Measurements from ENCODE around the gene MAP3K19. TPM values are rescaled to one million over a fixed set of nuclear protein-coding genes. Genes with fewer than 3 reads are reported as not detected.
A peak's percentile ranks its signal among the peaks of the same experiment; 100 is the strongest.

MAP3K19 gene
- total RNA-seq, 1 donor from 2014 or later, result not detected

GRCh38 chr2:134934150-134934549, 113.1 kb downstream of the MAP3K19 start:
- DNase-seq (ENCODE audit: low spot score), result no peak

GRCh38 chr2:134933732-134934131, 113.5 kb downstream of the MAP3K19 start:
- DNase-seq (ENCODE audit: low spot score), result no peak

GRCh38 chr2:134932864-134933526, 114.3 kb downstream of the MAP3K19 start:
- no peak for DNase-seq (ENCODE audit: low spot score)

GRCh38 chr2:134927195-134927594, 120.1 kb downstream of the MAP3K19 start:
- DNase-seq (ENCODE audit: low spot score), result no peak

GRCh38 chr2:134926231-134926931, 120.9 kb downstream of the MAP3K19 start:
- DNase-seq (ENCODE audit: low spot score), result no peak

- no peak for DNase-seq (ENCODE audit: low spot score)
These were observed 122.3 kb downstream of the MAP3K19 start for GRCh38 chr2:134924912-134925311.

- peak; percentile 90 for DNase-seq (ENCODE audit: low spot score)
These were observed 127.7 kb downstream of the MAP3K19 start for GRCh38 chr2:134919341-134920210.

- peak; percentile 100 for DNase-seq (ENCODE audit: low spot score)
These were observed 128.5 kb downstream of the MAP3K19 start, which contains the start of gene CCNT2 for GRCh38 chr2:134918526-134919340. Gene CCNT2, plus strand, starts transcription at chr2:134918822. Its CDS starts 33 bp downstream, at chr2:134918855.

- no peak for DNase-seq (ENCODE audit: low spot score)
These were observed 129.2 kb downstream of the MAP3K19 start for GRCh38 chr2:134917888-134918525.

- no peak for DNase-seq (ENCODE audit: low spot score)
These were observed 129.8 kb downstream of the MAP3K19 start for GRCh38 chr2:134917360-134917865.

Other genes starting within 250 kb of the MAP3K19 start
- gene ACMSD, start 208.8 kb downstream of the MAP3K19 start, total RNA-seq, result not detected
- 29.5 TPM for gene CCNT2, start 128.6 kb downstream of the MAP3K19 start, total RNA-seq
- gene RAB3GAP1, start 4.8 kb upstream of the MAP3K19 start, total RNA-seq, result 39.2 TPM

All from mesenteric fat pad (tissue), 1 donor.